NB4 (cell line): Measurements from ENCODE around the gene CDHR3.

Experiments used
- CTCF ChIP-seq: IDR thresholded peaks from one replicate; pipeline ENCODE4 v1.5.1; 2012; ENCODE audit warnings: low read depth, low read length
- MAX ChIP-seq: IDR thresholded peaks from 2 replicates; pipeline ENCODE4 v1.6.1; 2011; ENCODE audit warnings: low read depth, low read length
- POLR2A ChIP-seq: IDR thresholded peaks from 2 replicates; pipeline ENCODE4 v1.6.1; 2011; ENCODE audit warnings: mild to moderate bottlenecking; ENCODE audit not compliant: insufficient read length; ENCODE audit errors: extremely low read depth

- TF ChIP-seq POLR2A = no peak
- TF ChIP-seq CTCF = no peak
- no peak for TF ChIP-seq MAX
These were observed 25.2 kb downstream of the CDHR3 start for GRCh38 chr7:105988276-105988675.
